Measurements from ENCODE around the gene B4GALT3. TPM values are rescaled to one million over a fixed set of nuclear protein-coding genes. Genes with fewer than 3 reads are reported as not detected.

Gene B4GALT3
- total and polyA plus RNA-seq, 9 of the 15 experiments (the other 6 are each of a cell fraction or from before 2014, with no cell fraction given) = 31.2 to 103 (median 46.1) TPM

- TF ChIP-seq, protein P1, sequence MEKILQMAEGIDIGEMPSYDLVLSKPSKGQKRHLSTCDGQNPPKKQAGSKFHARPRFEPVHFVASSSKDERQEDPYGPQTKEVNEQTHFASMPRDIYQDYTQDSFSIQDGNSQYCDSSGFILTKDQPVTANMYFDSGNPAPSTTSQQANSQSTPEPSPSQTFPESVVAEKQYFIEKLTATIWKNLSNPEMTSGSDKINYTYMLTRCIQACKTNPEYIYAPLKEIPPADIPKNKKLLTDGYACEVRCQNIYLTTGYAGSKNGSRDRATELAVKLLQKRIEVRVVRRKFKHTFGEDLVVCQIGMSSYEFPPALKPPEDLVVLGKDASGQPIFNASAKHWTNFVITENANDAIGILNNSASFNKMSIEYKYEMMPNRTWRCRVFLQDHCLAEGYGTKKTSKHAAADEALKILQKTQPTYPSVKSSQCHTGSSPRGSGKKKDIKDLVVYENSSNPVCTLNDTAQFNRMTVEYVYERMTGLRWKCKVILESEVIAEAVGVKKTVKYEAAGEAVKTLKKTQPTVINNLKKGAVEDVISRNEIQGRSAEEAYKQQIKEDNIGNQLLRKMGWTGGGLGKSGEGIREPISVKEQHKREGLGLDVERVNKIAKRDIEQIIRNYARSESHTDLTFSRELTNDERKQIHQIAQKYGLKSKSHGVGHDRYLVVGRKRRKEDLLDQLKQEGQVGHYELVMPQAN (IDR thresholded peaks at IDR 0.05; ENCODE audit: borderline replicate concordance) = no peak
- TF ChIP-seq RAD51 (IDR thresholded peaks at IDR 0.05; ENCODE audit: borderline replicate concordance, low read depth) (no peak), ZBTB26 (CRISPR knock-in tag; IDR thresholded peaks at IDR 0.05) (peak; percentile 9; the same call in 1 of the 2 replicates), MGA (IDR thresholded peaks at IDR 0.05) (peak; percentile 66; the same call in 1 of the 2 replicates), CEBPG (CRISPR knock-in tag; IDR thresholded peaks at IDR 0.05) (no peak), CEBPG (tag; conservative IDR thresholded peaks at IDR 0.05 in 1 of 2, IDR thresholded peaks at IDR 0.05 in 1 of 2) (no peak), HDAC2 (IDR thresholded peaks at IDR 0.05) (no peak), ZFX (CRISPR knock-in tag; IDR thresholded peaks at IDR 0.05) (0 out of 2 replicates have a peak, but pooled peaks have one; percentile 63), CBFA2T3 (IDR thresholded peaks at IDR 0.05) (peak; percentile 11; the same call in 1 of the 2 replicates), ZFP1 (CRISPR knock-in tag; IDR thresholded peaks at IDR 0.05) (no peak), ZFP30 (CRISPR knock-in tag; IDR thresholded peaks at IDR 0.05; ENCODE audit: borderline replicate concordance) (no peak), SAP30 (IDR thresholded peaks at IDR 0.05; ENCODE audit: borderline replicate concordance, insufficient read depth, low read depth, low read length, poor library complexity, severe bottlenecking) (peak; percentile 31)
Measured at GRCh38 chr1:161131523-161132409, 45.5 kb downstream of the B4GALT3 start (continued).

Data from K562 (cell line).